Epidermal melanocyte (primary cell): ENCODE data around the gene PRKRIP1.
"Not testable (repeated sequence)": the region's sequence is repeated elsewhere in the genome, so short reads cannot be mapped to it uniquely, and the experiment has no call there.

Source experiments
- DNase-seq: peaks from one replicate; pipeline ENCODE4 v3.0.0; 2011; ENCODE audit warnings: low spot score; ENCODE audit not compliant: insufficient read length

PRKRIP1 gene

DNA sequence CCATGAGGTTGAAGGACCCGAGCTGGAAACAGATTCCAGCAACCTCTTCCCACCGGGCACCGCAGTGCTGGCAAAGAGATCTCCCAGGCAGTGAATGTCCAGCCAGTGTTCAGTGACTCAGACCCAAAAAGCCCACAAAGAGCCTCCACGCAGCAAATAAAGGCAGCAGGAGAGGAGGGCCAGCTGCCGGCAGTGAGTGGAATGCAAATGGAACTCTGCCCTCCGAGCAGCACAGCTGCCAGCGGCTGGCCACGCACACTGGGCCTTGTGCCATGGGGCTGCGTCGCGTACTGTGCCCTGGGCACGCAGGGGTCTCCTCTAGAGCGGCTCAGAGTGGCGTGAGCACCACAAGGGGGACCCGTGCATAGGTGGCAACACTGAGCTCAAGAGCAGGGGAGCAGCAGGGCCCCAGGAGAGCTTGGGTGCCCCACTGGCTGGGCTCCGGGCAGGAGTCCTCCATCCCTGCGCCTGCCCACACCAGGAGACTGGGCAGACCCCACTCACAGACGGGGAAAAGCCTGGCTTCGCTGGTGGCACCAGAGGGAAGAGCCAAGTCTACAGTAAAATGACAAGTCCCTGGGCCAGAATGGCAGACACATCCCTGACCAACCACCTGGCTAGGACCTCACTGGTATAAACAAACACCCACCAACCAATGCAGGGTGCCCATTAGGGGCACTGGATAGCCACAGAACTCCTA, 78.7 kb downstream of the PRKRIP1 start:
- DNase-seq, result not testable (repeated sequence)
